H1 (cell line): ENCODE measurements around the gene EFEMP2. TPM values are rescaled to one million over a fixed set of nuclear protein-coding genes. Genes with fewer than 3 reads are reported as not detected.
A peak's percentile ranks its signal among the peaks of the same experiment; 100 is the strongest.

Experiments
- CTCF ChIA-PET: fragments of 300-600 bp; sonication (Branson Sonifier 250); formaldehyde crosslinking; loops from one replicate; lab custom pipeline; 2021; ENCODE audit not compliant: partially characterized antibody; lab: Charles Lee
- POLR2A ChIA-PET: fragments of 300-600 bp; sonication (Branson Sonifier 250); formaldehyde crosslinking; loops from one replicate; lab custom pipeline; 2021; ENCODE audit warnings: inconsistent platforms; ENCODE audit not compliant: partially characterized antibody; lab: Charles Lee
- DNase-seq, 2 experiments: peaks; one replicate each; pipeline versions ENCODE4 v3.0.0 to v3.0.0-alpha.2; 2010 to 2022; ENCODE audit warnings: low spot score in 2 of 2, low read depth in 1 of 2, mixed read lengths in 1 of 2
- FAIRE-seq: peaks from 2 replicates; lab custom pipeline; 2011; peaks lifted over from hg19 to GRCh38; lab: Jason Lieb, UNC
- H2AFZ ChIP-seq: 2 replicates; pipeline ENCODE4 v1.8.1; 2012; ENCODE audit warnings: low read length, inconsistent platforms
- H2AK5ac ChIP-seq: 2 replicates; pipeline ENCODE4 v1.6.1; 2013; ENCODE audit warnings: low read depth, low read length
- H2BK120ac ChIP-seq: replicated peaks from 2 replicates; pipeline ENCODE3; 2013; ENCODE audit warnings: low read depth, low read length, inconsistent platforms
- H2BK12ac ChIP-seq: 2 replicates; pipeline ENCODE4 v1.6.1; 2013; ENCODE audit warnings: low read depth, low read length
- H2BK15ac ChIP-seq: 2 replicates; pipeline ENCODE4 v1.6.1; 2013; ENCODE audit warnings: low read length
- H2BK20ac ChIP-seq: 2 replicates; pipeline ENCODE4 v1.6.1; 2013; ENCODE audit warnings: low read length
- H2BK5ac ChIP-seq: 2 replicates; pipeline ENCODE4 v1.6.1; 2013; ENCODE audit warnings: low read depth, low read length
- H3K14ac ChIP-seq: 2 replicates; pipeline ENCODE4 v1.6.1; 2013; ENCODE audit warnings: inconsistent platforms; ENCODE audit not compliant: insufficient read length
- H3K18ac ChIP-seq: 2 replicates; pipeline ENCODE4 v1.6.1; 2013; ENCODE audit warnings: low read length; ENCODE audit errors: extremely low read depth
- H3K23ac ChIP-seq: 2 replicates; pipeline ENCODE4 v1.6.1; 2013; ENCODE audit warnings: inconsistent platforms; ENCODE audit not compliant: insufficient read length
- H3K23me2 ChIP-seq: 2 replicates; pipeline ENCODE4 v1.6.1; 2013; ENCODE audit warnings: low read depth, low read length
- H3K27ac ChIP-seq: 2 replicates; pipeline ENCODE4 v1.6.1; 2011; ENCODE audit warnings: low read depth, low read length, inconsistent platforms
- H3K27me3 ChIP-seq, 4 experiments: replicated peaks in 1 of 4; 1 replicate in 1 of 4; 2 replicates in 3 of 4; pipeline versions ENCODE4 v1.6.1 to v1.8.1; 2011 to 2013; ENCODE audit warnings: low read length in 3 of 4, mild to moderate bottlenecking in 3 of 4, inconsistent platforms in 2 of 4, mixed read lengths in 2 of 4, moderate library complexity in 1 of 4; ENCODE audit not compliant: control insufficient read depth in 3 of 4, insufficient read depth in 3 of 4; ENCODE audit errors: extremely low read depth in 1 of 4
- H3K36me3 ChIP-seq, 4 experiments: 2 replicates each; pipeline versions ENCODE4 v1.6.1 to v1.8.1; 2011 to 2013; ENCODE audit warnings: mild to moderate bottlenecking in 4 of 4, low read length in 3 of 4, moderate library complexity in 2 of 4, control low read depth in 1 of 4, inconsistent platforms in 1 of 4; ENCODE audit not compliant: insufficient read depth in 4 of 4, control insufficient read depth in 2 of 4
- H3K4ac ChIP-seq: replicated peaks from 2 replicates; pipeline ENCODE3; 2013; ENCODE audit warnings: low read length, low read depth, mixed read lengths, inconsistent platforms; ENCODE audit not compliant: insufficient read length
- H3K4me1 ChIP-seq, 4 experiments: replicated peaks in 1 of 4; 1 replicate in 1 of 4; 2 replicates in 3 of 4; pipeline versions ENCODE4 v1.6.1 to v1.8.1; 2011 to 2013; ENCODE audit warnings: low read length in 3 of 4, inconsistent platforms in 2 of 4, mixed read lengths in 1 of 4; ENCODE audit not compliant: insufficient read depth in 4 of 4, control insufficient read depth in 3 of 4
- H3K4me2 ChIP-seq, 2 experiments: 2 replicates each; pipeline versions ENCODE4 v1.6.1 to v1.8.1; 2011 to 2013; ENCODE audit warnings: low read depth in 2 of 2, low read length in 2 of 2, control low read depth in 1 of 2, inconsistent platforms in 1 of 2, mild to moderate bottlenecking in 1 of 2; ENCODE audit not compliant: insufficient read depth in 1 of 2
- H3K4me3 ChIP-seq, 4 experiments: fragments of 200-600, 300-600 bp in 1 of 4; sonication (generic), shearing (Covaris generic), sonication (Bioruptor Twin) in 1 of 4; 2 replicates each; pipeline versions ENCODE4 v1.5.1 to v1.8.1; 2011 to 2016; ENCODE audit warnings: low read length in 4 of 4, low read depth in 3 of 4, control low read depth in 2 of 4, inconsistent platforms in 2 of 4, mild to moderate bottlenecking in 2 of 4, mixed read lengths in 1 of 4, moderate library complexity in 1 of 4; ENCODE audit not compliant: insufficient read depth in 2 of 4; ENCODE audit errors: extremely low read depth in 1 of 4
- H3K56ac ChIP-seq: replicated peaks from 2 replicates; pipeline ENCODE3; 2013; ENCODE audit warnings: low read depth, mild to moderate bottlenecking, mixed read lengths, low read length, inconsistent platforms; ENCODE audit not compliant: insufficient read length
- H3K79me1 ChIP-seq: 2 replicates; pipeline ENCODE4 v1.6.1; 2013; ENCODE audit warnings: low read depth, low read length, control low read depth
- H3K79me2 ChIP-seq, 2 experiments: 2 replicates each; pipeline versions ENCODE4 v1.6.1 to v1.8.1; 2012 to 2013; ENCODE audit warnings: low read length in 2 of 2, mild to moderate bottlenecking in 2 of 2, inconsistent platforms in 1 of 2; ENCODE audit not compliant: insufficient read depth in 2 of 2, control insufficient read depth in 1 of 2
- H3K9ac ChIP-seq, 4 experiments: replicated peaks in 1 of 4; 1 replicate in 1 of 4; 2 replicates in 3 of 4; pipeline versions ENCODE4 v1.6.1 to v1.8.1; 2011 to 2013; ENCODE audit warnings: low read depth in 3 of 4, low read length in 3 of 4, control low read depth in 2 of 4, mild to moderate bottlenecking in 2 of 4, moderate library complexity in 2 of 4, inconsistent platforms in 1 of 4; ENCODE audit errors: extremely low read depth in 1 of 4
- H3K9me3 ChIP-seq, 2 experiments: 2 replicates each; pipeline versions ENCODE4 v1.6.1 to v1.8.1; 2012 to 2013; ENCODE audit warnings: mild to moderate bottlenecking in 2 of 2, moderate library complexity in 2 of 2, control low read depth in 1 of 2, inconsistent platforms in 1 of 2, low read depth in 1 of 2, low read length in 1 of 2, mixed read lengths in 1 of 2; ENCODE audit not compliant: insufficient read depth in 2 of 2
- H4K20me1 ChIP-seq, 2 experiments: replicated peaks in 1 of 2; 2 replicates each; pipeline versions ENCODE3 to v1.8.1; 2011 to 2013; ENCODE audit warnings: inconsistent platforms in 2 of 2, low read length in 2 of 2, mild to moderate bottlenecking in 1 of 2; ENCODE audit not compliant: insufficient read depth in 2 of 2, control insufficient read depth in 1 of 2
- H4K5ac ChIP-seq: 2 replicates; pipeline ENCODE4 v1.6.1; 2013; ENCODE audit warnings: low read length, low read depth, mixed read lengths, inconsistent platforms; ENCODE audit not compliant: insufficient read length
- H4K8ac ChIP-seq: 2 replicates; pipeline ENCODE4 v1.8.0; 2013; ENCODE audit warnings: mild to moderate bottlenecking, moderate library complexity, low read length, inconsistent platforms; ENCODE audit not compliant: insufficient read depth; ENCODE audit errors: extremely low read depth
- H4K91ac ChIP-seq: replicated peaks from 2 replicates; pipeline ENCODE3; 2013; ENCODE audit warnings: low read length, mixed read lengths, inconsistent platforms; ENCODE audit not compliant: insufficient read length
- BCL11A ChIP-seq, 2 experiments: IDR thresholded peaks; one replicate each; pipeline ENCODE4 v1.6.1; 2011; ENCODE audit warnings: low read depth in 2 of 2, low read length in 2 of 2, mild to moderate bottlenecking in 2 of 2
- BRCA1 ChIP-seq: IDR thresholded peaks from 2 replicates; pipeline ENCODE4 v1.6.1; 2012; ENCODE audit warnings: low read depth, low read length, improper control_type of control experiment
- CBX5 ChIP-seq: fragments of 300-800, 300-1000 bp; sonication (generic); IDR thresholded peaks from 2 replicates; pipeline ENCODE4 v1.7.1; 2016; ENCODE audit warnings: antibody characterized with exemption, low read length, low read depth
- CTBP2 ChIP-seq: IDR thresholded peaks from 2 replicates; pipeline ENCODE4 v1.7.0; 2011; ENCODE audit warnings: borderline replicate concordance, mild to moderate bottlenecking, moderate library complexity, mixed read lengths, low read length; ENCODE audit not compliant: insufficient read depth, insufficient read length
- FOSL1 ChIP-seq: IDR thresholded peaks from 2 replicates; pipeline ENCODE4 v1.6.1; 2011; ENCODE audit warnings: mild to moderate bottlenecking, low read depth, low read length, moderate library complexity; ENCODE audit not compliant: insufficient read depth
- GTF2F1 ChIP-seq: IDR thresholded peaks from 2 replicates; pipeline ENCODE4 v1.6.1; 2012; ENCODE audit warnings: low read depth, low read length, improper control_type of control experiment, borderline replicate concordance
- RBBP5 ChIP-seq: IDR thresholded peaks from 2 replicates; pipeline ENCODE4 v1.7.1; 2012; ENCODE audit warnings: low read depth, mild to moderate bottlenecking, inconsistent platforms, low read length, moderate library complexity, borderline replicate concordance
- RNF2 ChIP-seq: fragments of 200-900, 300-1000 bp; sonication (generic); IDR thresholded peaks from 2 replicates; pipeline ENCODE4 v1.7.1; 2016; ENCODE audit warnings: borderline replicate concordance, low read depth, mild to moderate bottlenecking, antibody characterized with exemption, low read length; ENCODE audit not compliant: poor library complexity, severe bottlenecking; ENCODE audit errors: missing control alignments
- SP1 ChIP-seq: IDR thresholded peaks from 2 replicates; pipeline ENCODE4 v1.6.1; 2011; ENCODE audit warnings: low read depth, low read length
- ZNF274 ChIP-seq: IDR thresholded peaks from 2 replicates; pipeline ENCODE4 v1.7.0; 2012; ENCODE audit warnings: low read length, borderline replicate concordance; ENCODE audit errors: extremely low read depth
- WGBS, 2 experiments: shearing (Covaris generic) in 1 of 2; methylation state at CpG; one replicate each; pipeline versions ENCODE4 v1.1.6 to v1.1.7; 2013 to 2015; ENCODE audit warnings: low lambda C conversion rate in 2 of 2, mixed read lengths in 2 of 2, inconsistent platforms in 1 of 2, low coverage in 1 of 2, missing lambda C conversion rate in 1 of 2; ENCODE audit not compliant: insufficient replicate concordance in 2 of 2, insufficient coverage in 1 of 2, insufficient read length in 1 of 2; ENCODE audit errors: extremely low coverage in 1 of 2, missing lambda C conversion rate in 1 of 2; 5-methylcytosine and 5-hydroxymethylcytosine counted together
- polyA plus RNA-seq, 7 experiments: library from polyadenylated mRNA; depleted of rRNA in 3 of 7; stranded (reverse) in 5 of 7; unstranded in 2 of 7; fragments of >200 nt in 5 of 7; fragments of 200-250 nt in 2 of 7; gene quantifications; 1 replicate in 5 of 7; 2 replicates in 1 of 7; 4 replicates in 1 of 7; pipeline versions ENCODE4 v1.2.1 to v1.2.3, GENCODE V29; 2011 to 2013; ENCODE audit warnings: missing spikeins in 2 of 7, mixed read lengths in 2 of 7
- total RNA-seq: library from RNA; stranded (reverse); fragmentation: NEBNext Ultra II Directional; extraction: Animal tissue kit (Norgen Biotek cat#: 25700); gene quantifications from 2 replicates; pipeline ENCODE4 v1.2.1, GENCODE V29; 2021

Gene EFEMP2
- total and polyA plus RNA-seq, 2 of the 8 experiments (the other 6 are each of a cell fraction or from before 2014, with no cell fraction given): 8.8 to 17.2 TPM

DNA sequence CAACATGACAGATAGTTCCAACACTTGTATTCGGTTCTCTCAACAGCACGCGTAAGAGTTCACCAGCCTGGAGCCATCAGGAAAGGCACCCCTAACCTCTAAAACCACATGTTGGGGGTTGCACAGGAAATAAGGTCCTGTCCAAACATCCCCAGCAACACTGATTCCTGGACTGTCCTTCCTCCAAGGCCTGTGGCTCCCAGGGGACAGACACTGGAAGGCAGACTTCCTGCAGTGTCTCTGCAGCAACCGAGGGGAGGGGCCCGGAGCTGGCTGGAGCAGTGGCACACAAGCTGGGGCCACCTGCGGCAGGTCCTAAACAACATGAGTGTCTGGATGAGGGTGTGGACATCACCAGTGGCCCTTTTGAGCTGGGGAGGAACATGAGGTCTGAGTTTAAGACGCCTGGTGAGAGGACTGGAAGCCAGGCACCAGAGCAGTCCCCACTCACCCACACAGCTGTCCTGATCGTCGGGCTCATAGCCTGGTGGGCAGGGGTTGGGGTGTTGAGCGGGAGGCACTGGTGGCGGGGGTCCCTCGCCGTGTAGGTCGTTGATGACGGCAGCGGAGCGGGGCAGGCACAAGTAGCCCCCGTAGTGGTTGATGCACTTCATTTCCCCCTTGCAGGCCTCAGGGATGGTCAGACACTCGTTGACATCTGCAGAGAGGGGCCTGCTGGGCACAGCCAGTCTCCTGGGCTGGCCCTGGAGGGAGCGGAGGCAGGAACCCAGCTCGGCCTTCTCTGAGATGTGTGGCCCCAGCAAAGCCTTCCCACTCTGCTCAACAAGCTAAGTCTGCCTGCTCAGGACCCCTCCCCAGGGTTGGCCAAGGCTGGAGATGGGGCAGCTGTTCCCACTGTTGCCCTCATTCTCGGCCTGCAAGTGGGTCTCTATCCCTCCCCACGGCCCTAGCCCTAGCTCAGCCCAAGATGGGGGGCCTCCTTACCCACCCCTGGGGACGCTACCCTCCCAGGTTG, 1.6 kb downstream of the EFEMP2 start:
- no peak for FAIRE-seq
- TF ChIP-seq FOSL1 (no peak), ZNF274 (no peak), RNF2 (no peak), SP1 (no peak), BCL11A (IDR thresholded peaks at IDR 0.05; ENCODE audit: low read depth in 2 of 2, low read length in 2 of 2) (no peak), CTBP2 (no peak), CBX5 (no peak), RBBP5 (no peak), BRCA1 (no peak), GTF2F1 (no peak)

More for the DNA sequence above, 1.6 kb downstream of the EFEMP2 start:
- Histone ChIP-seq H2AFZ (no peak overlapping the region), H3K9me3 (no peaks in the 10 kb centered on the region), H3K36me3 (no peaks in the 10 kb centered on the region), H3K4me3 (no peak overlapping the region), H3K27ac (no peak overlapping the region), H3K9ac (no peak overlapping the region), H3K56ac (no peak overlapping the region), H2BK20ac (no peak overlapping the region), H3K4ac (no peak overlapping the region), H2BK5ac (no peak overlapping the region), H3K4me1 (peaks cover 0 to 10% (median 3%) of the 10 kb centered on the region in 4 experiments; a peak in 5 of 7 replicates), H2BK120ac (no peak overlapping the region), H3K23me2 (peaks cover 9% of the 10 kb centered on the region; the same call in 1 of the 2 replicates), H2BK15ac (no peak overlapping the region), H3K4me2 (no peak overlapping the region; a peak in 1 of 4 replicates), H4K5ac (no peak overlapping the region), H3K18ac (no peak overlapping the region), H3K27me3 (peaks cover 0 to 32% (median 15%) of the 10 kb centered on the region in 4 experiments; a peak in 4 of 7 replicates), H3K79me1 (no peaks in the 10 kb centered on the region; the same call in 1 of the 2 replicates), H3K79me2 (no peaks in the 10 kb centered on the region), H2BK12ac (0 out of 2 replicates have a peak overlapping the region, but pooled peaks have one; percentile 27), H4K20me1 (peaks cover 0 to 2% of the 10 kb centered on the region in 2 experiments), H3K14ac (no peak overlapping the region), H4K8ac (no peak overlapping the region), H3K23ac (no peak overlapping the region), H4K91ac (no peak overlapping the region), H2AK5ac (peak overlapping the region; percentile 40; the same call in 1 of the 2 replicates)
- CTCF ChIA-PET: interaction anchor here (0.6 to 8.9 kb wide), 16 partner anchors 8 to 189 kb away, joined by 3 to 210 read pairs (median 3); partner anchors contain the start of genes CCDC85B, CFL1, CTSW and FIBP
- POLR2A ChIA-PET: interaction anchor here (0.8 to 39.7 kb wide), 3 partner anchors 4 to 47 kb away, joined by 3 to 1071 read pairs (median 1071); partner anchors contain the start of genes CCDC85B, CFL1, CTSW and EFEMP2
- WGBS, 2 experiments: 90% methylated on average over 24 of the region's 24 CpGs; no CpG with 5 or more reads in 1 of the 2 experiments
- no peak for DNase-seq
